Trophoblast cell (in vitro differentiated cells and primary cell): ENCODE data around the gene ZMYM2.

ENCODE experiments used
- DNase-seq, 2 donors: peaks; one replicate each; pipeline ENCODE4 v3.0.0-alpha.2; 2016
- H2AFZ ChIP-seq: 2 replicates; pipeline ENCODE4 v1.6.1; 2013; ENCODE audit warnings: low read length, moderate library complexity, mild to moderate bottlenecking; ENCODE audit not compliant: insufficient read depth, poor library complexity
- H2AK5ac ChIP-seq: 2 replicates; pipeline ENCODE4 v1.6.1; 2013; ENCODE audit warnings: mild to moderate bottlenecking, low read length
- H2BK120ac ChIP-seq: 2 replicates; pipeline ENCODE4 v1.6.1; 2013; ENCODE audit warnings: low read length, mild to moderate bottlenecking, moderate library complexity; ENCODE audit not compliant: insufficient read depth, poor library complexity
- H2BK12ac ChIP-seq: 2 replicates; pipeline ENCODE4 v1.6.1; 2013; ENCODE audit warnings: mild to moderate bottlenecking, low read length, moderate library complexity
- H2BK5ac ChIP-seq: 2 replicates; pipeline ENCODE4 v1.6.1; 2013; ENCODE audit warnings: low read length, low read depth, moderate library complexity, mild to moderate bottlenecking; ENCODE audit not compliant: poor library complexity
- H3K14ac ChIP-seq: 2 replicates; pipeline ENCODE4 v1.6.1; 2013; ENCODE audit warnings: mild to moderate bottlenecking, low read length
- H3K18ac ChIP-seq: 2 replicates; pipeline ENCODE4 v1.6.1; 2013; ENCODE audit warnings: mild to moderate bottlenecking, low read length
- H3K23ac ChIP-seq: 2 replicates; pipeline ENCODE4 v1.6.1; 2013; ENCODE audit warnings: low read length
- H3K27ac ChIP-seq: 2 replicates; pipeline ENCODE4 v1.5.1; 2013; ENCODE audit warnings: low read depth, mild to moderate bottlenecking, inconsistent platforms, low read length, moderate library complexity
- H3K27me3 ChIP-seq: 2 replicates; pipeline ENCODE4 v1.6.1; 2013; ENCODE audit warnings: inconsistent platforms, mild to moderate bottlenecking, low read length, moderate library complexity; ENCODE audit not compliant: insufficient read depth
- H3K36me3 ChIP-seq, 2 experiments: 1 replicate in 1 of 2; 2 replicates in 1 of 2; pipeline ENCODE4 v1.6.1; 2013; ENCODE audit warnings: low read length in 2 of 2, mild to moderate bottlenecking in 2 of 2, moderate library complexity in 1 of 2; ENCODE audit not compliant: insufficient read depth in 2 of 2, control insufficient read depth in 1 of 2
- H3K4ac ChIP-seq: 2 replicates; pipeline ENCODE4 v1.6.1; 2013; ENCODE audit warnings: low read depth, mild to moderate bottlenecking, low read length, moderate library complexity
- H3K4me1 ChIP-seq, 2 experiments: 1 replicate in 1 of 2; 2 replicates in 1 of 2; pipeline ENCODE4 v1.6.1; 2013; ENCODE audit warnings: low read length in 2 of 2, mild to moderate bottlenecking in 2 of 2, moderate library complexity in 1 of 2; ENCODE audit not compliant: insufficient read depth in 2 of 2, control insufficient read depth in 1 of 2
- H3K4me2 ChIP-seq: 2 replicates; pipeline ENCODE4 v1.6.1; 2013; ENCODE audit warnings: inconsistent platforms, mild to moderate bottlenecking, low read length, moderate library complexity
- H3K4me3 ChIP-seq: 2 replicates; pipeline ENCODE4 v1.5.1; 2013; ENCODE audit warnings: mild to moderate bottlenecking, low read depth, low read length, inconsistent platforms
- H3K79me1 ChIP-seq: one replicate; pipeline ENCODE4 v1.6.1; 2013; ENCODE audit warnings: low read length
- H3K79me2 ChIP-seq: 2 replicates; pipeline ENCODE4 v1.6.1; 2013; ENCODE audit warnings: low read length, mild to moderate bottlenecking; ENCODE audit not compliant: control insufficient read depth, insufficient read depth, poor library complexity
- H3K9ac ChIP-seq: 2 replicates; pipeline ENCODE4 v1.6.1; 2013; ENCODE audit warnings: mild to moderate bottlenecking, low read length
- H3K9me3 ChIP-seq: 2 replicates; pipeline ENCODE4 v1.6.1; 2013; ENCODE audit warnings: low read depth, mild to moderate bottlenecking, control low read depth, inconsistent platforms, low read length; ENCODE audit not compliant: insufficient read depth
- H4K12ac ChIP-seq: 2 replicates; pipeline ENCODE4 v1.6.1; 2013; ENCODE audit warnings: low read depth, mild to moderate bottlenecking, low read length, moderate library complexity
- H4K8ac ChIP-seq: 2 replicates; pipeline ENCODE4 v1.6.1; 2013; ENCODE audit warnings: low read depth, mild to moderate bottlenecking, low read length, moderate library complexity
- H4K91ac ChIP-seq: one replicate; pipeline ENCODE4 v1.6.1; 2013; ENCODE audit warnings: low read depth, mild to moderate bottlenecking, low read length, moderate library complexity
- WGBS: extraction: QIAGEN DNeasy Blood & Tissue Kit; methylation state at CpG from one replicate; pipeline ENCODE4 v1.1.7; 2013; ENCODE audit warnings: missing lambda C conversion rate; ENCODE audit not compliant: insufficient read length, insufficient coverage; ENCODE audit errors: extremely low coverage; 5-methylcytosine and 5-hydroxymethylcytosine counted together

Gene ZMYM2

GRCh38 chr13:20126541-20127261 is 168.2 kb downstream of the ZMYM2 start:
- Histone ChIP-seq H4K91ac (no peak overlapping the region), H3K4ac (no peak overlapping the region), H3K27ac (no peak overlapping the region), H2BK12ac (no peak overlapping the region), H3K4me1 (peaks cover 2 to 9% of the 10 kb centered on the region in 2 experiments), H3K36me3 (no peaks in the 10 kb centered on the region), H3K4me3 (no peak overlapping the region), H4K8ac (no peak overlapping the region), H3K18ac (no peak overlapping the region), H3K27me3 (peaks cover 1% of the 10 kb centered on the region), H2BK5ac (no peak overlapping the region), H3K9me3 (no peaks in the 10 kb centered on the region), H3K9ac (no peak overlapping the region), H3K23ac (no peak overlapping the region), H3K79me1 (no peaks in the 10 kb centered on the region), H2BK120ac (no peak overlapping the region), H3K4me2 (no peak overlapping the region), H3K14ac (no peak overlapping the region), H2AFZ (no peak overlapping the region), H4K12ac (no peak overlapping the region), H2AK5ac (no peak overlapping the region), H3K79me2 (peaks cover 2% of the 10 kb centered on the region)
- WGBS: no CpG with 5 or more reads among the region's 16 CpGs
- peak in 1 of 2 donors; percentile 25 for DNase-seq

- Histone ChIP-seq H3K9ac (no peak overlapping the region), H3K23ac (no peak overlapping the region), H3K79me1 (no peaks in the 10 kb centered on the region), H4K8ac (peak overlapping the region; percentile 86), H4K12ac (peak overlapping the region; percentile 21), H4K91ac (no peak overlapping the region), H3K27ac (no peak overlapping the region), H2AFZ (peak overlapping the region; percentile 75), H3K27me3 (peaks cover 1% of the 10 kb centered on the region), H3K4me3 (no peak overlapping the region), H2BK5ac (no peak overlapping the region), H2BK12ac (no peak overlapping the region), H3K18ac (no peak overlapping the region), H3K14ac (no peak overlapping the region), H2AK5ac (no peak overlapping the region), H3K4me2 (peak overlapping the region; percentile 98), H3K4me1 (peaks cover 2 to 9% of the 10 kb centered on the region in 2 experiments), H3K36me3 (no peaks in the 10 kb centered on the region), H3K79me2 (peaks cover 2% of the 10 kb centered on the region), H3K9me3 (no peaks in the 10 kb centered on the region), H3K4ac (no peak overlapping the region), H2BK120ac (no peak overlapping the region)
- WGBS: no CpG with 5 or more reads among the region's 6 CpGs
- DNase-seq: no peak
These were observed 168.7 kb downstream of the ZMYM2 start for GRCh38 chr13:20127262-20127561.

GRCh38 chr13:20127562-20128458 is 169.3 kb downstream of the ZMYM2 start:
- Histone ChIP-seq H3K27ac (no peak overlapping the region), H2BK5ac (no peak overlapping the region), H3K79me1 (no peaks in the 10 kb centered on the region), H3K4me1 (peaks cover 2 to 9% of the 10 kb centered on the region in 2 experiments), H4K91ac (no peak overlapping the region), H3K4me3 (peak overlapping the region; percentile 77), H3K9ac (no peak overlapping the region), H4K8ac (peak overlapping the region; percentile 86), H3K14ac (peak overlapping the region; percentile 36), H2BK12ac (no peak overlapping the region), H4K12ac (peak overlapping the region; percentile 46), H2AFZ (peak overlapping the region; percentile 75), H3K18ac (no peak overlapping the region), H3K9me3 (no peaks in the 10 kb centered on the region), H3K23ac (no peak overlapping the region), H3K27me3 (peaks cover 1% of the 10 kb centered on the region), H2AK5ac (no peak overlapping the region), H3K79me2 (peaks cover 2% of the 10 kb centered on the region), H2BK120ac (no peak overlapping the region), H3K36me3 (no peaks in the 10 kb centered on the region), H3K4ac (no peak overlapping the region), H3K4me2 (peak overlapping the region; percentile 98)
- no CpG with 5 or more reads among the region's 82 CpGs for WGBS
- peak; percentile 49 to 58 for DNase-seq

- Histone ChIP-seq H3K36me3 (no peaks in the 10 kb centered on the region), H3K27ac (no peak overlapping the region), H3K9ac (no peak overlapping the region), H3K4ac (no peak overlapping the region), H3K14ac (no peak overlapping the region), H2BK12ac (no peak overlapping the region), H2BK120ac (no peak overlapping the region), H3K4me2 (peak overlapping the region; percentile 98), H4K8ac (no peak overlapping the region), H3K4me1 (peaks cover 2 to 9% of the 10 kb centered on the region in 2 experiments), H3K4me3 (peak overlapping the region; percentile 77), H3K79me2 (peaks cover 2% of the 10 kb centered on the region), H2AK5ac (no peak overlapping the region), H3K18ac (no peak overlapping the region), H2AFZ (peak overlapping the region; percentile 75), H4K12ac (no peak overlapping the region), H3K79me1 (no peaks in the 10 kb centered on the region), H3K27me3 (peaks cover 1% of the 10 kb centered on the region), H4K91ac (no peak overlapping the region), H3K23ac (no peak overlapping the region), H3K9me3 (no peaks in the 10 kb centered on the region), H2BK5ac (no peak overlapping the region)
- DNase-seq: peak in 1 of 2 donors; percentile 48
- WGBS: no CpG with 5 or more reads among the region's 28 CpGs
These were observed 170.0 kb downstream of the ZMYM2 start for GRCh38 chr13:20128459-20128931.
